Esophagus muscularis mucosa (tissue), 3 donors: ENCODE results near the gene ATP6V1B1.

Source experiments
- POLR2AphosphoS5 ChIP-seq, 2 donors: sonication (generic); formaldehyde crosslinking; IDR thresholded peaks; one replicate each; pipeline ENCODE4 v1.6.1; 2017; ENCODE audit warnings: antibody characterized with exemption in 2 of 2
- TF ChIP-seq, protein P1 (sequence below), 3 experiments: fragments of 200-600 bp in 2 of 3; fragments of 450-650 bp in 1 of 3; sonication (generic) in 2 of 3; IDR thresholded peaks; one replicate each; pipeline ENCODE4 v1.5.1; 2017 to 2019; ENCODE audit warnings: antibody characterized with exemption in 3 of 3, mild to moderate bottlenecking in 2 of 3, moderate library complexity in 1 of 3

DNA sequence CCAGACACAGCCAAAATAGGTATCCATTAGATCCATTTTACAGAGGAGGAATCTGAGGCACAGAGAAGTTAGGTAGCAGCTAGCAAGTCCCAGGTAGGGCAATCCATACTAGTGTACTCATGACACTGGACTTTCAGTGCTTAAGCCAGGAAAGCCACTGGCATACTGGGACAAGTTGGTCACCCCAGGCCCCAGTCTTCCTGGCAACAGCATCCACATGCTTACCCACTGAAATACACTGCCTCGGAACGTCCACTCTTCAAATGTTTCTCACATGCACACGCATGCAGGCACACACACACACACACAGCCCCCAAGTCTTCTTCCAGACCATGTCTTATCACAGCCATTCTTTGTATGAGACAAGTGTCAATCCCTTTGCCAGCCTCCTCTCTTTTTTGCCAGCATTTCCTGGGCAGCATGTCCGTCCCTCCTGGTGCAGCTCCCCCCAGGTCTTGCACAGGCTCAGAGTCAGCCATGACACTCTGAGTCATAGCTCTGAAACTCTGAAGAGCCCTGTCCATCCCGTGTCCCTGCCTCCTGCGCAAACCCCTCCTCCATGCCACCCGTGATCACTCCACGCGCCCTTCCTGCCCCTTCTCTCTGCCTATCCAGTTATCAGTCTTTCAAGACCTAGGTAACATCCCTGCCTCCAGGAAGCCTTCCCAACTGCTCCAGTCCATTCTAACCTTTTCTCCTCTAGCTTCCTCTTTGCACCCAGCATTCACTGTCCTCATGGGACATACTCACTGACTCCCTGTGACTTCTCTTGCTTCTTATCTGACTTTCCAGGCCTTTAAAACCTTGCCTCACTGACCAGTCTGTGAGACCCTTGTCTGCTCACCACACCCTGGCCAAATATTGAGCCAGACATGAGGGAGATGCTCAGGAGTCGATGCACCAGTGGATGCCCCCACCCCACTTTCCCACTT lies 69.8 kb downstream of the ATP6V1B1 start:
- TF ChIP-seq, protein P1, sequence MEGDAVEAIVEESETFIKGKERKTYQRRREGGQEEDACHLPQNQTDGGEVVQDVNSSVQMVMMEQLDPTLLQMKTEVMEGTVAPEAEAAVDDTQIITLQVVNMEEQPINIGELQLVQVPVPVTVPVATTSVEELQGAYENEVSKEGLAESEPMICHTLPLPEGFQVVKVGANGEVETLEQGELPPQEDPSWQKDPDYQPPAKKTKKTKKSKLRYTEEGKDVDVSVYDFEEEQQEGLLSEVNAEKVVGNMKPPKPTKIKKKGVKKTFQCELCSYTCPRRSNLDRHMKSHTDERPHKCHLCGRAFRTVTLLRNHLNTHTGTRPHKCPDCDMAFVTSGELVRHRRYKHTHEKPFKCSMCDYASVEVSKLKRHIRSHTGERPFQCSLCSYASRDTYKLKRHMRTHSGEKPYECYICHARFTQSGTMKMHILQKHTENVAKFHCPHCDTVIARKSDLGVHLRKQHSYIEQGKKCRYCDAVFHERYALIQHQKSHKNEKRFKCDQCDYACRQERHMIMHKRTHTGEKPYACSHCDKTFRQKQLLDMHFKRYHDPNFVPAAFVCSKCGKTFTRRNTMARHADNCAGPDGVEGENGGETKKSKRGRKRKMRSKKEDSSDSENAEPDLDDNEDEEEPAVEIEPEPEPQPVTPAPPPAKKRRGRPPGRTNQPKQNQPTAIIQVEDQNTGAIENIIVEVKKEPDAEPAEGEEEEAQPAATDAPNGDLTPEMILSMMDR (IDR thresholded peaks at IDR 0.05): no peak
- TF ChIP-seq POLR2AphosphoS5 (IDR thresholded peaks at IDR 0.05): no peak
